HG03558 (cell line): Measurements from ENCODE around the gene ANKRD16.

ENCODE experiments used
- ATAC-seq: cut with Tn5 transposase; IDR thresholded peaks from one replicate; pipeline ENCODE4 v1.9.1; 2021; ENCODE audit warnings: moderate number of reproducible peaks; ENCODE audit not compliant: unreplicated experiment; ENCODE audit errors: extremely low read depth

The ANKRD16 gene

DNA sequence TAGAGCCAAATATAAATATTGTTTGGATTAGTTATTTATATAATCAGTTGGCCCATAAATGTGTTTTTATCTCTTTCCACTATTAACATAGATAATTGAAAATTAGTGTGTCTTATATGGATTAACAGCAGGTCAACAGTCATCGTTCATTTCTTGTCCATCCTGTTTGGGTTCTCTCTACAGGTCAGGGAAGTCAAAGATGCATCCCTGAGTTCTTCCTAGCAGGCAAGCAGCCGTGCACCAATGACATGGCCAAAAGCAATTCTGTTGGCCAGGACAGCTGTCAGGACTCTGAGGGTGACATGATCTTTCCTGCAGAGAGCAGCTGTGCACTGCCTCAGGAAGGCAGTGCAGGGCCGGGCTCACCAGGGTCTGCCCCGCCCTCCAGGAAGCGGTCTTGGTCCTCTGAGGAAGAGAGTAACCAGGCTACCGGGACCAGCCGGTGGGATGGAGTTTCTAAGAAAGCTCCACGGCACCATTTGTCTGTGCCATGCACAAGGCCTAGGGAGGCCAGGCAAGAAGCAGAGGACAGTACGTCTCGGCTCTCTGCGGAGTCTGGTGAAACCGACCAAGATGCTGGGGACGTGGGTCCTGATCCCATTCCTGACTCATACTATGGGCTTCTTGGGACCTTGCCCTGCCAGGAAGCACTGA, 16.3 kb upstream of the ANKRD16 start:
- ATAC-seq = no peak

DNA sequence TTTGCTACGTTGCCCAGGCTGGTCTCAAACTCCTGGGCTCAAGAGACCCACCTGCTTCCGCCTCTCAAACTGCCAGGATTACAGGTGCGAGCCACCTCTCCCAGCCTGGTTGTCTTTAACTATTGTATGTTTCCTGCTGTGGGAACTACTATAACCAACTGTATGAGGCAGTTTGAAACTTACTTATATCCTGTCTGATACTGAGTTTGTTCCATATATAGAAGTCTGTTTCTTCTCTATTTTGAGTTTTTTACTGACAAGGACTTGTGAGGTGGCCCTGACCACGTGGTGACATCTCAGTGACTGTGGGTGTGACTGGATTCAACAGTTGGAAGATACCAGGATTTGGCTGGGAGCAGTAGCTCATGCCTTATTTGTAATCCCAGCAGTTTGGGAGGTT, 14.5 kb upstream of the ANKRD16 start:
- ATAC-seq = peak; percentile 96

DNA sequence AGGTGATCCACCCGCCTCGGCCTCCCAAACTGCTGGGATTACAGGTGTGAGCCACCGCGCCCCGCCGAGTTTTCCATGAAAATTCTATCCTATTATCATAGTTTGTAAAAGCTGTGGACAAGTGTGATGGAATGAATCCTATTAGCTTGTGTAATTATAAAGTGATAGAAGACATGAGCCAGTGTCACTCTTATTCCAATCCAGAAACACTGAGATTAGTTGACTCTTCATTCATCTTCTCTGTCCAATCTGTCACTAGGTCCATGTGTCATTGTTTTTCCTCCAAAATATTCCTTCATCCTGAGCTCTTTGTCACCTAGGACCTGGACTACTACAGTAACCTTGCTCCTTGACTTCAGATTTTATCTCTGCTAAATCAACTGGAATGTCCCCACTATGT, 13.9 kb upstream of the ANKRD16 start:
- ATAC-seq = no peak

DNA sequence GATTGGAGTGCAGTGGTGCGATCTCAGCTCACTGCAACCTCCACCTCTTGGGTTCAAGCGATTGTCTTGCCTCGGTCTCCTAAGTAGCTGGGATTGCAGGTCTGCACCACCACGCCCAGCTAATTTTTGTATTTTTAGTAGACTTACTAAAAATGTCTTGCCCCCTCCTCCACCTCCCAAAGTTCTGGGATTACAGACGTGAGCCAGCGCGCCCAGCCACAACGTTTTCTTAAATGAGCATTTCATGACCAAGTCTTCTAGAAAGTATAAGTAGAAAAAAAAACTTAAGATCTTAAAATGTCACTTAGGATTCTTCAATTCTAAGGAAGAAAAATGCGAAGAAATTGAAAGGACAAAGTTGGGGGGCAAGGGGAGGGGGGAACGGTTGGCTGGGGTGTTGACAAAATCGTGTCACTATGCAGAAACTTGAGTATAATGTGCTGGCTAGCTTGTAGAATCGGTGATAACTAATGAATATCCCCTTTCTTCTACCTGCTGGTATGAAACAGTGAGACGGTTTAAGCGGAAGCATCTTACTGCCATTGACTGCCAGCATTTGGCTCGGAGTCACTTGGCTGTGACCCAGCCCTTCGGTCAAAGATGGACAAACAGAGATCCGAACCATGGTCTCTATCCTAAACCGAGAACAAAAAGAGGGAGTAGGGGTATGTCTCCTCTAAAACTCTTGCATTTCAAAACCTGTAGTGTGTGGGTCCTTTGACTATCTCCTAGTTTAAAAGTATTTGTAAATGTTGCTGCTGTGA, 13.0 kb upstream of the ANKRD16 start:
- no peak for ATAC-seq

DNA sequence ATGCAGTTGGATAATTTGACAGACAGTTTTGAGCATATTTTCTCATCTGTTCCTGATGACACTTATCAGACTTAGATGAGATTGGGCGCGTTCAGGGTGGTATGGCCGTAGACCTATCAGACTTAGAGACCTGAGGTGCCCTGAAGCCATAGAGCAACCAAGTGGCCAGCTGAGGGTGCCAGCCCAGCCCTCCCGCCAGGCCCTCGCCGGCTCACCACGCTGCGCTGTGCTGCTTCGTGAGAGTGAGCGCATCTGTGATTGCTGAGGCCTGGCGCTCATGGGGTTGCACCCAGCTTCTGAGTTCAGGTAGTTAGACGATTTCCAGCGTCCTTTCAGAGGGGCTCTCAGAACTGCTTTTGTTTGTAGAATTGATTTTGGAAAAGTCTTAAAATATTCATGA, 10.6 kb upstream of the ANKRD16 start:
- no peak for ATAC-seq

DNA sequence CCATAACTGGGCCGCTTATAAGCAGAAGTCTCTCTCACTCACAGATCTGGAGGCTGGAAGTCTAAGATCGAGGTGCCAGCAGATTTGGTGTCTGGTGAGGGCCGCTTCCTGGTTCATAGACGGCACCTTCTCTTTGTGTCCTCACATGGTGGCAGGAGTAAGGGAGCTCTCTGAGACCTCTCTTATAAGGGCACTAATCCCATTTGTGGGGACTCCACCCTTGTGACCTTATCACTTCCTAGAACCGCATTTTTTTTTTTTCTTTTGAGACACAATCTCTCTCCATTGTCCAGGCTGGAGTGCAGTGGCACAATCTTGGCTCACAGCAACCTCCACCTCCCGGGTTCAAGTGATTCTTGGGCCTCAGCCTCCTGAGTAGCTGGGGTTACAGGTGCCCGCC, 8.5 kb upstream of the ANKRD16 start:
- ATAC-seq = no peak

DNA sequence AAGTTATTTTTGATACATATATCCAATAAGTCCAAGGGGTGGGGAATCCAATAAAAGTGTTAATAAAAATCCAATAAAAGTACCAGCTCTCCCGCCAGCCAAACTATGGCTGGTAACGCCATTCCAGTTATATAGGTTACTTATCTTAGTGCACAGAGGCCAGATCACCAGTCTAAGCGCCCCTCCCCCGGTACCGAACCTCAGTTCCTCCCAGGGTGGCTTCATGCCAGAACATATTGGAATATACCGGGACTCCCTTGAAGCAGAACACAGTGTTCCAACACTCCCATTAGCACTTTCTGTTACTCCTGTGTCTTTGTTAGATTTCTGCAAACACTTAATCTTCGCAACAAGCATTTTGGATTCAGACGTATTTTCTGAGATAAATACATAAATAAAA, 7.8 kb upstream of the ANKRD16 start:
- no peak for ATAC-seq

DNA sequence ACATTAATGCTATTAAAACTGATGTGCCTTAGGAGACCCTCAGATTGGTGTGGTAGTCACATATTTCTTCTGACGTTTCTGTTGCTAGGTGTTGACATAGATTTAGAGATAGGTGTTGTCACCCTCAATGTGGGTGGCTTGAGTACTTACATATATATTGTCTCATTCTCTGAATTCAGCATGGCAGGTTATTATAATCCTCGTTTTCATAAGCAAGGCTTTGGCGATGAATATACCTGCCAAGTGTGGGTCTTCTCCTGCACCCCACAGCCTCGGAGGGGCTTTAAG, 7.3 kb upstream of the ANKRD16 start:
- ATAC-seq = no peak

DNA sequence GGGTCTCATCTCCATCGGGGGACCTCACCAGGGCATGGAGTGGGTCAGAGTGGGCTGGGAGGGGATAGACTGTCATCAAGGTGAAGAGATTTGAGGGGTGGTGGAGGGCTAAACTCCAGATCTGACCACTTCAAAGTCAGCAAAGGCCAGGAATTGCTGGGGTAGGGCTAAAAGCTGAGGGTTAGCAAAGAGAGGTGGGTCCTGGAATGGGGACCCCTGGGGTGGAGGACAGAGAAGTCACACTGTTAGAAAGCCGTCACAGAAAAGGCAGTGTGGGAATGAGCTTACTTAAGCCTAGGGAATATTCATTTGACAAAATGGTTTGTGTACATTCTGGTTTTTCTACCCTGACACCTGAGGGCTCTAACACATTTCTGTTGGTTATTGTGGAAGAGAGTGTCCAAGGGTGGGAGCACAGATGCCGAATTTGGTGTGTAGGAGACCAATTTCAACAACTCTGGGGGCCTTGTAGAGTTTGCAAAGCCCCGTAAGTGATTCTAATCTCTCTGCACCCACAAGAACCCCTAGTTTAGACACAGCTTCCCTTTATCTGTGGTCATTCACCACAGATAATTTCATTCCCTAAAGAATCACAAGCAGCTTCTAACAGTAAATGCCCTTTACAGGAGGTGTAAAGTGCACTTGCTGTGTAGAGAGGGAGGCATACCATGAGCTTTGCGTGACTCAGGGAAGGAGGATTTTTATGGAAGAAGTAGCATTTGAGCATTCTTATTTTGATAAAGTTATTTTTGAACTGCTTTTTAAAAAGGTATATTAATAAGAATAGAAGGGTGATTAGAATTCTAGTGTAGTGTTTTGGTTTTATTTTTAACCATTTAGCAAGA, 6.7 kb upstream of the ANKRD16 start:
- no peak for ATAC-seq

DNA sequence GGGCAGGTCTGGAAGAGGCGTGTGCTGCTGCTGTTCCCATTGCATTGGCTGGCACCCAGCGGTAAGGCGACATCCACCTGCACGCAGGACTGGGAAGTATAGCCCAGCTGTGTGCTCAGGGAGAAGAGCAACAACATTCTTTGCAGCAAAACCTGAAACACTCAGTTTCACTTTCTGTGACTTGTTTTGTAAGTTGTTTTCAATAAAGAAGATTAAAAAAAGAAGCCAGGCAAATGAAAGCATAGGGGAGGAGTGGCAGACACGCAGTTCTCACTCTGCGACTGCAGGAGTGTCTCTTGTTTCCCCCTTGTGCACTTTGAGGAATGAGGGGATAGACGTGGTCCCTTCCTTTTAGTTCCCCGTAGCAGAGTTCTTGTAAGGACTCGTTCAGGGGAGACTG, 6.1 kb upstream of the ANKRD16 start:
- ATAC-seq = peak; percentile 58

DNA sequence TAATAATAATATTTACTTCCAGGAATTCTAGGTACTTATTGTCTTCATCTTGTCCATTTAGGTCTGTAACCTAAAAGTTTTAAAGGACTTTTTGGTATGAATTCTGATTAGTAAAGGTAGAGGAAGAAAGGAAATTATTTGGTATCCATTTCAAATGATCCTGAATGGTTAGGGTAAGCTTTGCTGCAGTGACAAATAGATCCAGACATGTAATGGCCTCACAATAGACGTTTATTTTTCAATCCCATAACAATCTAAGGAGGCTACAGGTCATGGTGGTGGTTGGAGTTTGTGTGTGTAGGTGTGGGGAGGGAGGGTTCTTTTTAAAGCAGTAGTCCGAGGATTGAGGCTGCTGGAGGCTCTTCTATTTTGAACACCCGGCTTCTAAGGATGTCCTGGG, 5.7 kb upstream of the ANKRD16 start:
- ATAC-seq = no peak

DNA sequence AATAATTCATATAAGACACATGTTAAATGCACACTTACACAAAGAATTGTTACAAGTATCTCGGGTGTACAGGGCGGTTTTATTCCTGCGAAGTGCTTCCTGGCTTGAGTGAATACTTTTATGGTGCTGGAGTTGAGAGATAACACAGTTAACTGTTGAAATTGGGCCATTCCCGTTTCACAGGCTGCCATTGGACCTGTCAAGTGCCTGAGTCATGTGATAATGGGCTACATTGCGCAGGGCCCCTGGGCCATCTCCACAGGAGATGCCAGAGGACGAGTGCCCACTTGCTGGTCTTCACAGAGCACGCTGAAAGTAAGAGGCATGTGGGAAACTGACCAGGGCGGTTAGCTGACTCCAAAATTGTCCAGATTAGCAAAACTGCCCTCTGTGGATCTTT, 5.2 kb upstream of the ANKRD16 start:
- ATAC-seq = no peak

DNA sequence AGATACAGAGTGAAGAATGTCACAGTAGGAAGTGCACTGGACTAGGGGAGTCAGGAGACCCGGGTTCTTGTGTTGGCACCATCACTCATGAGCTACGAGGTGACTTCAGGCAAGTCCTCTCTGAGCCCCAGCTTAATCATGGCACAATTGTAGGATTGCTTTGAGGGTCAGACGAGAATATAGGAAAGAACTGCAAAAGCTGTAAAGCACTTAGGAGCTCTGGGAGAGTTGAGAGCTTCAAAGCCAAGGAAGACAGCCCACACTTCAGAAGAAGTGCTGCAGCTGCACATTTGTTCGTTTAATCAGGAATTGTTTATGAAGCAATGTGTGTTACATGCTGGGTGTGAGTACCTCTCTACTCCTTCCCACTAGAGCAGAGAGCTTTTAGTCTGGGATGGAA, 4.7 kb upstream of the ANKRD16 start:
- ATAC-seq = no peak

DNA sequence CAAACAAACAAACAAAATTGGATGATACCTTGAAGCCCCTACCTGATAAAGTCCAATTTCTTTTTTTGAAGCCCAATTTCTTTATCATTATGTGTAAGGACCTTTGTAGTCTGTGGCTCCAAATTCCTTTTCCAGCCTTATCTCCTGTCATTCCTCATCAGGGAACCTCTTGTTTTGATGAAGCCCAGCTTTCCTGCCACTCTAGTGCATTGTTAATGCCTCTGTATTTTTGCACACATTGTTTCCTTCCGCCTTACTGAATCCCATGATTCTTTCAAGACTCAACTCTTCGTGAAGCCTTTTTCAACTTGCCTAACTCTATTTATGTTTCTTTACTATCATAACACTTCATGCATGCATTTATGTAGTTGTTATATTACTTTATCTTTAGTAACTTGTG, 3.6 kb upstream of the ANKRD16 start:
- ATAC-seq = no peak

DNA sequence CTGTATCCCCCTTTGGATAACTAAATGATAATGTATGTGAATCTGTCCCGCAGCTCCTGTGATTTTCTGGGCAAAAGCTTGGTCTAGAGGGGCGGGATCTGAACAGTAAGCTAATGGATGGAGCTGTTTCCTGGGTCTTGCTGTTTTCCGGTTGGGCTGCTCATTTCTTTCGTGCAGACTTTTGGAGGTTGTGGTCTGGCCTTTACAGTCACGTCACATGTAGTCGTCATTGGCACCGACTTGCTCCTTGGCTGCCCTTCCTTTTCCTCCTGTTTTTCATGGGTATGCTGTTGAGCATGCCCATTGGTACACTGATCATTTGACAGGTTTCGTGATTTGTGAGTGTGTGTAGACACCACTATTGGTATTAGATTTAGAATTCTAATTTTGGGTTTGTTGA, 2.3 kb upstream of the ANKRD16 start:
- ATAC-seq = no peak

DNA sequence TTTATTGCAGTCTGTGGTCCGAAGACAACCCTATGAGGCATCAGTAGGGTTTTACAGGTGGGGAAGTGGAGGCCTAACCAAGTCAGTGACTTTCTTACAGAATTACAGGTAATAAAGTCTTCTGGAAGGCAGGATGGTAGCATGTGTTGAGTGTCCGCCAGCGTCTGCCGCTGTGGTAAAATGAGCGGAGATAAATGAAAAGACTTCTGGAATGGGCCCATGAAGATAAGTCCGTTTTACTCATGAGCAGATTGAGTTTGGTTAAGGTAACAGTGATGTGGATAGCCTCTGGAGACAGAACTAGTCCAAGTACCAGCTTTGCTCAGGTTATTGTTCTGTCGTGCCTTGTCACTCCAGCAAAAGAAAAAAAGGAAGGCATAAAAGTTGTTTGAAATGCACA, 1.3 kb upstream of the ANKRD16 start:
- ATAC-seq = no peak

DNA sequence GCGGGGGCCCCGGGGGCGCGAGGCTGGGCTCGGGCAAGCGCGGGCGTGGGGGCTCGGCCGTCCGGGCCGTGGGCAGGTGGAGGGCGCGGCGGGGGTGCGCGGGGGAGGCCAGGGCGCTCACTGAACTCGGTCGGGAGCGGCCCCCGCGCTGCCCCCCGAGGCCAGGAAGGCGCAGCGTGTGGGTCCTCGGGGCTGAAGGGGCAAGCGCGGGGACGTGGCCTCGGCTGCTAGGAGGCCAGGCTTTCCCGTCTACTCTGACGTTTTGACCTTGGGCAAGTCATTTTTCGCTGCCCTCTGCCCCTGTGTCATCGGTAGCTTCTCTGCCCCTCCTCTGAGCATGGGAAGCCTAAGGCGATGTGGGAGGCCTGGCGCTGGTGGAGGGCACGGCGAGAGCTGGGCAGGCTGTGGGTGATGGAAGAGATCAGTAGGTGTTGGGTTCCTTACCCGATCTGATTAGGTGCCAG, 791 bp upstream of the ANKRD16 start:
- no peak for ATAC-seq

DNA sequence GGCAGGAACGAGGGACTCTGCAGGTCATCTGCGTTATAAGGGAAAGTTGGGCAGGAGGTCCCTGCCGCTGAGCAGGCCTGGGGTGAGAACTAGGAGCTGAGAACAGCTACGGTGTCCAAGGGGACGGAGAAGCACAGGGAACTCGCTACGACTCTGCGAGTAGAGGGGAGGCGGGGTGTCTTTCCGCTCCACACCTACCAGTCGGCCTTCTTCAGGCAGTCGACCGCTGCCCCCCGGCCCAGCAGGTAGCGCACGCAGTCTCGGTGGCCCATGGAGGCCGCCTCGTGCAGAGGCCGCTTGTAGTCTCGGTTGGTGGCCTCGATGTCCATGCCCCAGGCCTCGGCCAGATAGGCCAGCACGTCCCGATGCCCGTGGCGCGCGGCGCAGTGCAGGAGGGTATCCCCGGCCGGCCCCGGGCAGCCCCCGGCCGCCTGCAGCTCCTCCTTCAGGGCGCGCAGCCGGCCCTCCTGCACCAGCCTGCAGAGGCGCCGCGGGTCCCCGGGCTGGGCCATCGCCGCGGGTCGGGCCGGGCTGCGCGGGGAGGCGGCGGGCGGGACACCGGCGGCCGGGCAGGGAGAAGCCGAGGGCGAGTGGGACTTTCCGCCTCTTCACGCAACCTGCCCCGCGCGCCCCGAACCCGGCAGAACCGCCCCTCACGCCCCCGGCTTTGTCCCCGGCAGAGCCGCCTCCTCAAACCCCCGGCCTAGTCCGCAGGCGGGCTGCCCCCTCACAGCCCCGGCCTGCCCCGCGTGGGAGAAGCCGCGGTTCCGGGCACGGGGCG, 660 bp downstream of the ANKRD16 start:
- ATAC-seq = no peak

DNA sequence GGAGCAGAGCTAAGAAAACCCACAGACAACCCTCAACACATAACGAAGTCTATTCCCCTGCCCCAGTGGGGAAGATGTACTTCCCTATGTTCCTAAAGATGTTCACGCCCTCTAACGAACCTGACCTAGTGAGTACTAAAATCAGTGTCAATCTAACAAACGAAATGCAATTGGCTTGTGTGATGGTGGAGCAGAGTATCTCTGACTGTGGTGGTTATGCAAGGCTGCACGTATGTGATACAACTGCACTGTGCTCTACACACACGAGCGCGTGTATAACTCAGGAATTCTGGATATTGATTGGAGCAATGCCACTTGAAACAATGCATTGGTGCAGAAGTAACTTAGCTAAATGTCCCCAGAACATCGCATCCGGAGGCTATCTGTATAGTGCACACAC, 1.3 kb downstream of the ANKRD16 start:
- ATAC-seq = no peak

DNA sequence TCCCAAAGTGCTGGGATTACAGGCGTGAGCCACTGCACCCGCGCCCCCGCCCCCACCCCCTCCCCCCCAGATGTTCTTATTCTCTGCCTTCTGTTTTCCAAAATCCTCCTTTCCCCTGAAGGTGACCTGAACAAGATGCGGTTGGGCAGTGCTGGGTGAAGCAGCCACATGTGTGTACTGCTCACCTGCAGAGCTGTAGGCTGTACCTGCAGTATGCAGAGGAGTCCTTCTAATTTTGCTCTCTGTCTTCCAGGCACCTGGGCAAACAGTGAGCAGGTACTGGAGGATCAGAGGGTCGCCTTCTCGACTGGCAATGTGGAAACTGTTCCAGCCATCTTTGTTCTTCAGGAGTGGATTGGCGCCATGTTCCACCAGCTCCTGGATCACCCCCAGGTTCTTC, 2.1 kb downstream of the ANKRD16 start:
- no peak for ATAC-seq

DNA sequence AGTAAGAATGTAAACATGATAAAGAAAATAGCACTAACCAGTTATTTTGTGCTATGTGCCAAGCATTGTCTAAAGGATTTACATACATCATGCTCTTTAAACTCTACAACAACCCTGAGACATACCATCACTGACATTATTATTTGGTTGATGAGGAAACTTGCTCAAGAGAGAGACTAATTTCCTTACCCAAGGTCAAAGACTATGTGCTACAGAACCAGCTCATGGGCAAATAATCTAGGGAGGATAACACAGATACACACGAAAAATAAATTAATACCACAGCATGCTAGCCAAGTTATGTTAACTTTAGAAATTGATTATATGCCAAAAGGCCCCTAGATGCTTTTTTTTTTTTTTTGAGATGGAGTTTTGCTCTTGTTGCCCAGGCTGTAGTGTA, 2.7 kb downstream of the ANKRD16 start:
- ATAC-seq = no peak
